Endodermal cell (in vitro differentiated cells): ENCODE results near the gene KAZN. TPM values are rescaled to one million over a fixed set of nuclear protein-coding genes. Genes with fewer than 3 reads are reported as not detected.

ENCODE experiments used
- DNase-seq: peaks from one replicate; pipeline ENCODE4 v3.0.0-alpha.2; 2017
- H3K27ac ChIP-seq: 2 replicates; pipeline ENCODE4 v1.5.1; 2013; ENCODE audit warnings: mild to moderate bottlenecking, low read depth, low read length, moderate library complexity
- H3K27me3 ChIP-seq: 2 replicates; pipeline ENCODE4 v1.6.1; 2013; ENCODE audit warnings: mild to moderate bottlenecking, low read length, moderate library complexity; ENCODE audit not compliant: insufficient read depth, control insufficient read depth, poor library complexity, severe bottlenecking
- H3K36me3 ChIP-seq: 2 replicates; pipeline ENCODE4 v1.7.0; 2013; ENCODE audit warnings: mild to moderate bottlenecking, low read length, moderate library complexity; ENCODE audit not compliant: control insufficient read depth, insufficient read depth
- H3K4me1 ChIP-seq: one replicate; pipeline ENCODE4 v1.7.0; 2013; ENCODE audit warnings: low read length; ENCODE audit not compliant: control insufficient read depth, insufficient read depth
- H3K4me3 ChIP-seq: 2 replicates; pipeline ENCODE4 v1.5.1; 2013; ENCODE audit warnings: mild to moderate bottlenecking, low read length, moderate library complexity
- H3K9ac ChIP-seq: 2 replicates; pipeline ENCODE4 v1.6.1; 2013; ENCODE audit warnings: mild to moderate bottlenecking, low read length, moderate library complexity; ENCODE audit not compliant: poor library complexity, severe bottlenecking; ENCODE audit errors: extremely low read depth
- H3K9me3 ChIP-seq: 2 replicates; pipeline ENCODE4 v1.6.1; 2013; ENCODE audit warnings: mild to moderate bottlenecking, low read length, moderate library complexity; ENCODE audit not compliant: control insufficient read depth
- H3K27ac Mint-ChIP-seq: 2 replicates; pipeline ENCODE4 v1.8.0; 2020; ENCODE audit warnings: mixed read lengths
- H3K27me3 Mint-ChIP-seq: 2 replicates; pipeline ENCODE4 v1.8.0; 2021; ENCODE audit warnings: mild to moderate bottlenecking, mixed read lengths; ENCODE audit not compliant: insufficient read depth
- H3K36me3 Mint-ChIP-seq: 2 replicates; pipeline ENCODE4 v1.8.0; 2020; ENCODE audit warnings: low read depth, mixed read lengths
- H3K4me1 Mint-ChIP-seq: 2 replicates; pipeline ENCODE4 v1.8.0; 2020; ENCODE audit warnings: mixed read lengths
- H3K4me3 Mint-ChIP-seq: 2 replicates; pipeline ENCODE4 v1.8.0; 2020; ENCODE audit warnings: mild to moderate bottlenecking, moderate library complexity, mixed read lengths
- H3K9me3 Mint-ChIP-seq: 2 replicates; pipeline ENCODE4 v1.8.0; 2020; ENCODE audit warnings: mild to moderate bottlenecking, mixed read lengths
- CTCF ChIP-seq: fragments of 200-600 bp; sonication (generic); conservative IDR thresholded peaks from 2 replicates; pipeline ENCODE4 v1.5.0; 2021; ENCODE audit warnings: antibody characterized with exemption, mild to moderate bottlenecking
- WGBS, 2 experiments: methylation state at CpG; one replicate each; pipeline versions ENCODE4 v1.1.5 to v1.1.7; 2013; ENCODE audit warnings: missing lambda C conversion rate in 2 of 2, mixed read lengths in 1 of 2; ENCODE audit not compliant: insufficient coverage in 1 of 2, insufficient read length in 1 of 2; 5-methylcytosine and 5-hydroxymethylcytosine counted together
- total RNA-seq, 2 donors: library from RNA; stranded (reverse); fragmentation: NEBNext Ultra II Directional in 1 of 2; extraction: Animal tissue kit (Norgen Biotek cat#: 25700) in 1 of 2; gene quantifications; 2 replicates in 1 of 2; 3 replicates in 1 of 2; pipeline ENCODE4 v1.2.1, GENCODE V29; 2021

The KAZN gene
- total RNA-seq, 2 donors from 2014 or later = 12.4 to 13.9 TPM

GRCh38 chr1:14774225-14774624 is 175.7 kb downstream of the KAZN start:
- peaks cover 40% of the 10 kb centered on the region for H3K4me1 Mint-ChIP-seq
- 95 to 96% methylated on average over 3 to 5 of the region's 5 CpGs for WGBS, 2 experiments
- H3K27ac Mint-ChIP-seq = no peak overlapping the region
- Histone ChIP-seq H3K27ac (no peak overlapping the region), H3K27me3 (no peaks in the 10 kb centered on the region), H3K4me1 (no peaks in the 10 kb centered on the region), H3K9me3 (no peaks in the 10 kb centered on the region), H3K36me3 (no peaks in the 10 kb centered on the region), H3K4me3 (no peak overlapping the region), H3K9ac (no peak overlapping the region)
- no peak for TF ChIP-seq CTCF
- DNase-seq = no peak
- no peaks in the 10 kb centered on the region for H3K9me3 Mint-ChIP-seq
- H3K36me3 Mint-ChIP-seq = no peaks in the 10 kb centered on the region
- no peak overlapping the region for H3K4me3 Mint-ChIP-seq
- H3K27me3 Mint-ChIP-seq = no peaks in the 10 kb centered on the region

GRCh38 chr1:14774988-14775387 is 176.5 kb downstream of the KAZN start:
- no peaks in the 10 kb centered on the region for H3K36me3 Mint-ChIP-seq
- 89 to 100% methylated on average over 4 of the region's 4 CpGs for WGBS, 2 experiments

GRCh38 chr1:14775434-14775833 is 176.9 kb downstream of the KAZN start:
- no peaks in the 10 kb centered on the region for H3K27me3 Mint-ChIP-seq

More at GRCh38 chr1:14774988-14775387, 176.5 kb downstream of the KAZN start:
- no peak overlapping the region for H3K4me3 ChIP-seq
- no peak overlapping the region for H3K27ac ChIP-seq
- H3K4me3 Mint-ChIP-seq = no peak overlapping the region
- no peaks in the 10 kb centered on the region for H3K27me3 ChIP-seq
- H3K9me3 Mint-ChIP-seq = no peaks in the 10 kb centered on the region
- H3K27ac Mint-ChIP-seq = no peak overlapping the region
- H3K4me1 Mint-ChIP-seq = peaks cover 47% of the 10 kb centered on the region
- no peak overlapping the region for H3K9ac ChIP-seq
- H3K36me3 ChIP-seq = no peaks in the 10 kb centered on the region
- DNase-seq = no peak
- H3K4me1 ChIP-seq = no peaks in the 10 kb centered on the region
- no peaks in the 10 kb centered on the region for H3K9me3 ChIP-seq
- no peak for TF ChIP-seq CTCF
- H3K27me3 Mint-ChIP-seq = no peaks in the 10 kb centered on the region

More at GRCh38 chr1:14775434-14775833, 176.9 kb downstream of the KAZN start:
- H3K27ac Mint-ChIP-seq = no peak overlapping the region
- H3K9ac ChIP-seq = no peak overlapping the region
- H3K36me3 Mint-ChIP-seq = no peaks in the 10 kb centered on the region
- TF ChIP-seq CTCF = no peak
- no peaks in the 10 kb centered on the region for H3K27me3 ChIP-seq
- H3K27ac ChIP-seq = no peak overlapping the region
- H3K4me3 ChIP-seq = no peak overlapping the region
- WGBS, 2 experiments = 92 to 95% methylated on average over 10 of the region's 10 CpGs
- no peaks in the 10 kb centered on the region for H3K4me1 ChIP-seq
- H3K9me3 ChIP-seq = no peaks in the 10 kb centered on the region
- H3K4me1 Mint-ChIP-seq = peaks cover 47% of the 10 kb centered on the region
- no peaks in the 10 kb centered on the region for H3K9me3 Mint-ChIP-seq
- no peaks in the 10 kb centered on the region for H3K36me3 ChIP-seq
- no peak for DNase-seq
- H3K4me3 Mint-ChIP-seq = no peak overlapping the region
